Measurements from ENCODE around the gene PRKCA. TPM values are rescaled to one million over a fixed set of nuclear protein-coding genes. Genes with fewer than 3 reads are reported as not detected.

PRKCA gene
- total RNA-seq, 1 donor from 2014 or later: 15.5 TPM

DNA sequence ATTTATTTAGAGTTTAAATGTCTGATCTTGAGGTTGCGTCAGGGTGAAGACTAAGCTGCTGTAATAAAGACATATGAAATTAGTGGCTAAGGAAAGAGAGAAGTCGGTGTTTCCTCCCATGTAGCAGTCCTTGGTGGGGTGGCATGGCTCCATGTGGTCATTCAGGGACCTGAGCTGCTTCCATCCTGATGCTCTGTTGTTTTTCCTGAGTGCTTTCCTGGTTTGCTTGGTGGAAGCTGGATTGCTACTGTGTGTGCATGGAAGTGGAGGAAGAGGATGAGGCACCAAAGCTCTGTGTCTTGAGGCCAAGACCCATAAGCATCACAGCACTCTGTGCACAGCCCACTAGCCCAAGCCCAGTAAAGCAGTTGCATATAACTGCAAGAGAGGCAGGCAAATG, 290.7 kb downstream of the PRKCA start:
- H3K36me3 ChIP-seq: no peaks in the 10 kb centered on the region
- no peaks in the 10 kb centered on the region for H3K27me3 ChIP-seq
- H3K4me1 ChIP-seq: no peaks in the 10 kb centered on the region
- no peak overlapping the region for H3K27ac ChIP-seq
- no peaks in the 10 kb centered on the region for H3K9me3 ChIP-seq
- no peak overlapping the region for H3K4me3 ChIP-seq
- peak; percentile 60 to 70 for DNase-seq (ENCODE audit: extremely low spot score in 2 of 2)
- TF ChIP-seq POLR2A (IDR thresholded peaks at IDR 0.05) (no peak), POLR2AphosphoS5 (IDR thresholded peaks at IDR 0.05; ENCODE audit: insufficient read depth in 1 of 2, low read depth in 1 of 2) (no peak)
- TF ChIP-seq, protein P1, sequence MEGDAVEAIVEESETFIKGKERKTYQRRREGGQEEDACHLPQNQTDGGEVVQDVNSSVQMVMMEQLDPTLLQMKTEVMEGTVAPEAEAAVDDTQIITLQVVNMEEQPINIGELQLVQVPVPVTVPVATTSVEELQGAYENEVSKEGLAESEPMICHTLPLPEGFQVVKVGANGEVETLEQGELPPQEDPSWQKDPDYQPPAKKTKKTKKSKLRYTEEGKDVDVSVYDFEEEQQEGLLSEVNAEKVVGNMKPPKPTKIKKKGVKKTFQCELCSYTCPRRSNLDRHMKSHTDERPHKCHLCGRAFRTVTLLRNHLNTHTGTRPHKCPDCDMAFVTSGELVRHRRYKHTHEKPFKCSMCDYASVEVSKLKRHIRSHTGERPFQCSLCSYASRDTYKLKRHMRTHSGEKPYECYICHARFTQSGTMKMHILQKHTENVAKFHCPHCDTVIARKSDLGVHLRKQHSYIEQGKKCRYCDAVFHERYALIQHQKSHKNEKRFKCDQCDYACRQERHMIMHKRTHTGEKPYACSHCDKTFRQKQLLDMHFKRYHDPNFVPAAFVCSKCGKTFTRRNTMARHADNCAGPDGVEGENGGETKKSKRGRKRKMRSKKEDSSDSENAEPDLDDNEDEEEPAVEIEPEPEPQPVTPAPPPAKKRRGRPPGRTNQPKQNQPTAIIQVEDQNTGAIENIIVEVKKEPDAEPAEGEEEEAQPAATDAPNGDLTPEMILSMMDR (IDR thresholded peaks at IDR 0.05): no peak
- intact Hi-C loops (cut with DNase I): no loop called here

DNA sequence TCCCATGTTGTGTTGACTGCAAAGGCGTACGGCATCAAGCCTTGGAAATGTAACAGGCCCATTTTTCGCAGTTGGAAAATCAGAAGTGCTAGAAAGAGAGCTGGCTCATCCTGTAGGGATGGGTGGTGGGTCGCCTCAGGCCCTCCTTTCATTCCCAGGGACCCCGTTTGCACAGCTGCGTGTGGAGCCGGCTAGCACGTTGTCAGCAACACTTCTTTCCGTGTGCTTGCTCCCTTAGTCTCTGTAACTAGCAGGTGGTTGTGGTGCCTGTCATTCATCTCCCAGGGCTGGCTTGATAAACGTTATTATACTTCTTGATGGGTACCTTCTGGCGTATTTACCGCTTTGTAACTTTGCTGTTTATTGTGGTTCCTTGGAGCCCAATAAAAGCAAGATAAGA, 293.5 kb downstream of the PRKCA start:
- H3K27me3 ChIP-seq: no peaks in the 10 kb centered on the region
- TF ChIP-seq POLR2AphosphoS5 (IDR thresholded peaks at IDR 0.05; ENCODE audit: insufficient read depth in 1 of 2, low read depth in 1 of 2) (no peak), POLR2A (IDR thresholded peaks at IDR 0.05) (no peak)
- TF ChIP-seq, protein P1 (IDR thresholded peaks at IDR 0.05): no peak
- H3K9me3 ChIP-seq: no peaks in the 10 kb centered on the region
- peak; percentile 27 to 40 for DNase-seq (ENCODE audit: extremely low spot score in 2 of 2)
- no peak overlapping the region for H3K27ac ChIP-seq
- no peaks in the 10 kb centered on the region for H3K4me1 ChIP-seq
- no peaks in the 10 kb centered on the region for H3K36me3 ChIP-seq
- H3K4me3 ChIP-seq: no peak overlapping the region
- intact Hi-C loops (cut with DNase I): no loop called here

DNA sequence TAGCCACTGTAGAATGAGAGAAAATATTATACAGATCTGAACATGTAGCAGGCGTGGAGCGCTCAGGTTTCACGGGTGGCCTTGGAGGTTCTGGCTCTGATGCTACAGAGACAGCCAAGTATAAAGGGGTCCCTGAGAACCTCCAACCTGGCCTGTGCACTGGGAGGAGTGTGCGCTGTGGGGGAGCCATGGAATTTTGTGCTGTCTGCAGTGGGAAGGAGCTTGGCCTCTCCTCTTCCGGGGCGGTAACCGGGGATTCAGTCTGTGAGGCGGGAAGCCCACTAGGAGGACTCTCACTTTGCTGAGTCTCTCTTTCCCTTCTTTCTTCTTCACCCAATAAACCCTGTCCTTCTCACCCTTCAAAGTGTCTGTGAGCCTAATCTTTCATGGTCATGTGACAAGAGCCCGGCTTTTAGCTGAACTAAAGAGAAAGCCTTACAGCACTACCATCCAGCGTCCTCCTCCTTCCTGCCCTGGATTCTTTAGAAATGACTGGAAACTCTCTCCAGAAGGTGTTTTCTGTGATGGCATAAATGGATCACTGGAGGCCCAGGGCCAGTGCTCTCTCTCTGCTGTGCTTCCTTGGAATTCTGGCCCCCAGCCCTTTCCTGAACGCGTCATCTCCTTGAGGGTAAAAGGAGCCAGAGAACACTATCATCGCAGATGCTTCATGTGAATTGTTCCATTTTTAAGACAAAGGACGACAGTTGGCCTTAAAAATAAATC, 300.4 kb downstream of the PRKCA start:
- H3K9me3 ChIP-seq: no peaks in the 10 kb centered on the region
- DNase-seq (ENCODE audit: extremely low spot score in 2 of 2): no peak

DNA sequence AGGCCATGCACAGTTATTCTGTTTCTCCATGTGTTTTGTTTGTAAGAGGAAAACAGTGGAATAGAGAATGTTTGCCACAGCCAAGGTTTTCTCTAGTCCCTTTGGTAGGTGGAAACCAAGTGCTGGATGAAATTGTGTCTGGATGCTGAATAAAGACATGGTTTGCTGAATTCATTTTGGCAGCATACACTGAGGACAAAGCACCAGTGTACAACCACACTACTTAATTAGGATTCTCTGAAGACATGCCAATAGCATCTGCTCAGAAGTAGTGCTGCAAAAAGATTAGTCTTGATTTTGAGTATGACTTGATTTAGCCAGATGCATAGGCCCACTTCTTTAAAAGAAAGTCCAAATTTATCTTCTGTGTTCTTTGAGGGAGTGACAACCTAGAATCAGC, 302.0 kb downstream of the PRKCA start:
- no peaks in the 10 kb centered on the region for H3K27me3 ChIP-seq
- H3K36me3 ChIP-seq: no peaks in the 10 kb centered on the region
- H3K4me3 ChIP-seq: no peak overlapping the region
- peaks cover 4% of the 10 kb centered on the region for H3K4me1 ChIP-seq
- TF ChIP-seq POLR2A (IDR thresholded peaks at IDR 0.05) (no peak), POLR2AphosphoS5 (IDR thresholded peaks at IDR 0.05; ENCODE audit: insufficient read depth in 1 of 2, low read depth in 1 of 2) (no peak)
- TF ChIP-seq, protein P1 (IDR thresholded peaks at IDR 0.05): no peak
- DNase-seq (ENCODE audit: extremely low spot score in 2 of 2): no peak
- H3K27ac ChIP-seq: no peak overlapping the region
- intact Hi-C loops (cut with DNase I): no loop called here
- no peaks in the 10 kb centered on the region for H3K9me3 ChIP-seq

More for the DNA sequence above, 300.4 kb downstream of the PRKCA start:
- TF ChIP-seq POLR2AphosphoS5 (IDR thresholded peaks at IDR 0.05; ENCODE audit: insufficient read depth in 1 of 2, low read depth in 1 of 2): no peak
- TF ChIP-seq, protein P1 (IDR thresholded peaks at IDR 0.05): no peak
- TF ChIP-seq POLR2A (IDR thresholded peaks at IDR 0.05): no peak
- peaks cover 4% of the 10 kb centered on the region for H3K4me1 ChIP-seq
- H3K27ac ChIP-seq: no peak overlapping the region
- H3K27me3 ChIP-seq: no peaks in the 10 kb centered on the region
- no peak overlapping the region for H3K4me3 ChIP-seq
- H3K36me3 ChIP-seq: no peaks in the 10 kb centered on the region
- intact Hi-C loops (cut with DNase I): no loop called here

DNA sequence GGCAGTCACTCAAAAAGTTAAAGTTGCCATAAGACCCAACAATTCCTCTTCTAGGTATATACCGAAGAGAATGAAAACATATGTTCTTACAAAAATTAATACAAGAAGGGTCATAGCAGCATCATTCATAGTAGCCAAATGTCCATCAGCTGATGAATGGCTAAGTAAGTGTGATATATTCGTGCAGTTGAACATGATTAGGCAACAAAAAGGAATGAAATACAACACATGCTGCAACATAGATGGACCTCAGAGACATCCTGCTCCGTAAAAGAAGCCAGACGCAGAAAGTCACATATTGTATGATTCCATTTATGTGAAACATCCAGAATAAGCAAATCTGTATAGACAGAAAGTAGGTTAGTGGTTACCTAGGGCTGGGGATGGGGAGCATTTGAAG, 303.1 kb downstream of the PRKCA start:
- Histone ChIP-seq H3K4me1 (peaks cover 4% of the 10 kb centered on the region), H3K4me3 (no peak overlapping the region), H3K27ac (no peak overlapping the region), H3K9me3 (no peaks in the 10 kb centered on the region), H3K36me3 (no peaks in the 10 kb centered on the region), H3K27me3 (no peaks in the 10 kb centered on the region)
- intact Hi-C loops (cut with DNase I): no loop called here
- TF ChIP-seq, protein P1 (IDR thresholded peaks at IDR 0.05): no peak
- DNase-seq (ENCODE audit: extremely low spot score in 2 of 2): no peak

Data from vagina (tissue), 2 donors.